Endothelial cell of umbilical vein (primary cell): ENCODE results near the gene PLP2. TPM values are rescaled to one million over a fixed set of nuclear protein-coding genes. Genes with fewer than 3 reads are reported as not detected.

Experiments used
- BruUV-seq: library from RNA; stranded (reverse); fragments of 400-500 nt; replicated peaks from 2 replicates; lab custom pipeline; 2021; lab: Mats Ljungman, UMichigan
- CTCF ChIA-PET: fragments of 300-600, 350-600 bp; sonication (Branson Sonifier 250); formaldehyde crosslinking; loops from one replicate; lab custom pipeline; 2021; ENCODE audit warnings: antibody characterized with exemption, inconsistent platforms; lab: Charles Lee
- POLR2A ChIA-PET: fragments of 300-600, 350-600 bp; sonication (Branson Sonifier 250); formaldehyde crosslinking; loops from one replicate; lab custom pipeline; 2021; ENCODE audit warnings: antibody characterized with exemption, inconsistent platforms; lab: Charles Lee
- DNase-seq: peaks from one replicate; pipeline ENCODE4 v3.0.0-alpha.2; 2011; ENCODE audit warnings: low read depth, low spot score
- FAIRE-seq: peaks from 2 replicates; lab custom pipeline; 2011; peaks lifted over from hg19 to GRCh38; lab: Jason Lieb, UNC
- H2AFZ ChIP-seq: 2 replicates; pipeline ENCODE4 v1.6.0; 2012; ENCODE audit warnings: low read depth, low read length, control low read depth, inconsistent platforms
- H3K27ac ChIP-seq: 2 replicates; pipeline ENCODE4 v1.5.1; 2011; ENCODE audit warnings: low read depth, mild to moderate bottlenecking, control low read depth, low read length, moderate library complexity; ENCODE audit not compliant: insufficient read depth
- H3K27me3 ChIP-seq, 2 experiments: 2 replicates each; pipeline versions ENCODE4 v1.6.0 to v1.6.1; 2011; ENCODE audit warnings: low read length in 2 of 2, mixed read lengths in 1 of 2; ENCODE audit not compliant: control insufficient read depth in 2 of 2, insufficient read depth in 2 of 2
- H3K36me3 ChIP-seq, 2 experiments: 2 replicates in 1 of 2; 3 replicates in 1 of 2; pipeline ENCODE4 v1.5.1; 2011; ENCODE audit warnings: low read length in 2 of 2, mild to moderate bottlenecking in 1 of 2, moderate library complexity in 1 of 2; ENCODE audit not compliant: control insufficient read depth in 2 of 2, insufficient read depth in 2 of 2; ENCODE audit errors: extremely low read depth in 1 of 2
- H3K4me1 ChIP-seq: 3 replicates; pipeline ENCODE4 v1.5.1; 2011; ENCODE audit warnings: mild to moderate bottlenecking, low read length; ENCODE audit not compliant: control insufficient read depth, insufficient read depth; ENCODE audit errors: extremely low read depth
- H3K4me2 ChIP-seq: 2 replicates; pipeline ENCODE4 v1.6.1; 2011; ENCODE audit warnings: low read length, control low read depth, mixed read lengths; ENCODE audit not compliant: insufficient read depth
- H3K4me3 ChIP-seq, 3 experiments: fragments of 200-600 bp in 1 of 3; sonication (generic), shearing (Covaris generic) in 1 of 3; replicated peaks in 1 of 3; 2 replicates each; pipeline ENCODE4 v1.5.1; 2011 to 2016; ENCODE audit warnings: control low read depth in 3 of 3, low read length in 3 of 3, mild to moderate bottlenecking in 2 of 3, inconsistent platforms in 1 of 3, low read depth in 1 of 3, moderate library complexity in 1 of 3; ENCODE audit not compliant: insufficient read depth in 1 of 3
- H3K79me2 ChIP-seq: 2 replicates; pipeline ENCODE4 v1.6.0; 2012; ENCODE audit warnings: low read length, inconsistent platforms; ENCODE audit not compliant: control insufficient read depth, insufficient read depth
- H3K9ac ChIP-seq: replicated peaks from 2 replicates; pipeline ENCODE3; 2011; ENCODE audit warnings: low read length, control low read depth; ENCODE audit not compliant: insufficient read depth; ENCODE audit errors: extremely low read depth
- H3K9me1 ChIP-seq: replicated peaks from 3 replicates; pipeline ENCODE4 v1.6.0; 2011; ENCODE audit warnings: mild to moderate bottlenecking, low read length; ENCODE audit not compliant: control insufficient read depth, insufficient read depth; ENCODE audit errors: extremely low read depth
- H3K9me3 ChIP-seq: replicated peaks from 2 replicates; pipeline ENCODE4 v1.5.1; 2012; ENCODE audit warnings: low read length, inconsistent platforms; ENCODE audit not compliant: control insufficient read depth, insufficient read depth
- H4K20me1 ChIP-seq: replicated peaks from 2 replicates; pipeline ENCODE3; 2011; ENCODE audit warnings: mild to moderate bottlenecking, low read length; ENCODE audit not compliant: control insufficient read depth, insufficient read depth; ENCODE audit errors: extremely low read depth
- CTCF ChIP-seq, 2 donors: IDR thresholded peaks; 1 replicate in 1 of 2; 2 replicates in 1 of 2; pipeline ENCODE4 v1.5.1; 2011; ENCODE audit warnings: low read length in 2 of 2, mild to moderate bottlenecking in 2 of 2, moderate library complexity in 2 of 2, control low read depth in 1 of 2, inconsistent platforms in 1 of 2, low read depth in 1 of 2; ENCODE audit not compliant: insufficient read depth in 1 of 2; ENCODE audit errors: extremely low read depth in 1 of 2
- EZH2 ChIP-seq: IDR thresholded peaks from 2 replicates; pipeline ENCODE4 v1.6.1; 2012; ENCODE audit warnings: borderline replicate concordance, low read depth, mild to moderate bottlenecking, moderate library complexity, low read length, inconsistent platforms; ENCODE audit not compliant: severe bottlenecking
- FOS ChIP-seq: IDR thresholded peaks from 2 replicates; pipeline ENCODE4 v1.6.1; 2011; ENCODE audit warnings: mild to moderate bottlenecking, low read length, moderate library complexity, borderline replicate concordance; ENCODE audit not compliant: insufficient read depth
- GATA2 ChIP-seq: IDR thresholded peaks from 2 replicates; pipeline ENCODE4 v1.7.0; 2011; ENCODE audit warnings: low read depth, mild to moderate bottlenecking, moderate library complexity, mixed read lengths, low read length; ENCODE audit not compliant: insufficient read length, insufficient read depth
- JUN ChIP-seq: IDR thresholded peaks from 2 replicates; pipeline ENCODE4 v1.6.1; 2011; ENCODE audit warnings: borderline replicate concordance, low read depth; ENCODE audit not compliant: insufficient read length, insufficient read depth
- MAX ChIP-seq: IDR thresholded peaks from 2 replicates; pipeline ENCODE4 v1.6.1; 2011; ENCODE audit not compliant: insufficient read depth, insufficient read length
- MYC ChIP-seq: IDR thresholded peaks from one replicate; pipeline ENCODE4 v1.6.1; 2011; ENCODE audit warnings: mild to moderate bottlenecking, low read depth, low read length
- POLR2A ChIP-seq: IDR thresholded peaks from 2 replicates; pipeline ENCODE4 v1.6.1; 2012; ENCODE audit warnings: low read depth, mild to moderate bottlenecking, control low read depth, low read length
- POLR2AphosphoS5 ChIP-seq: IDR thresholded peaks from 2 replicates; pipeline ENCODE4 v1.6.1; 2012; ENCODE audit warnings: low read depth, mild to moderate bottlenecking, control low read depth, low read length, moderate library complexity; ENCODE audit not compliant: insufficient read depth
- dilution Hi-C: fragments of 300-500 bp; cut with MboI; formaldehyde crosslinking; loops from one replicate; pipeline ENCODE4 v1.15.0; 2019; ENCODE audit warnings: low sequenced_read_pairs; ENCODE audit not compliant: extremely low pct_ligation_motif_present
- intact Hi-C: fragments of 100-400 bp; cut with micrococcal nuclease; formaldehyde crosslinking; loops from one replicate; pipeline ENCODE4 v1.10.0; 2022
- polyA plus RNA-seq, 4 experiments: library from polyadenylated mRNA; depleted of rRNA in 3 of 4; stranded (reverse) in 3 of 4; unstranded in 1 of 4; fragments of >200 nt; gene quantifications; 2 replicates each; pipeline versions ENCODE4 v1.2.1 to v1.2.3, GENCODE V29; 2011 to 2012; ENCODE audit warnings: missing spikeins in 1 of 4
- total RNA-seq: library from RNA; stranded (reverse); gene quantifications from 2 replicates; pipeline ENCODE4 v1.2.3, GENCODE V29; 2021

PLP2 gene
- total and polyA plus RNA-seq, 2 donors (not counting 3 experiments of a cell fraction or from before 2014, with no cell fraction given), result 153 to 277 TPM

GRCh38 chrX:49210406-49210805 lies 38.7 kb downstream of the PLP2 start:
- Histone ChIP-seq H4K20me1 (no peaks in the 10 kb centered on the region), H3K9me3 (no peaks in the 10 kb centered on the region), H3K9ac (no peak overlapping the region), H3K79me2 (no peaks in the 10 kb centered on the region), H3K36me3 (no peaks in the 10 kb centered on the region), H3K9me1 (no peaks in the 10 kb centered on the region), H3K4me2 (no peak overlapping the region), H3K27ac (no peak overlapping the region), H2AFZ (no peak overlapping the region), H3K4me3 (no peak overlapping the region), H3K4me1 (no peaks in the 10 kb centered on the region), H3K27me3 (no peaks in the 10 kb centered on the region)
- ChIA-PET CTCF (no interaction called here), POLR2A (no interaction called here)
- dilution Hi-C loops, result no loop called here
- TF ChIP-seq POLR2AphosphoS5 (no peak), JUN (no peak), EZH2 (no peak), GATA2 (no peak), POLR2A (no peak), FOS (no peak), MAX (no peak), CTCF (IDR thresholded peaks at IDR 0.05; ENCODE audit: extremely low read depth in 1 of 2, insufficient read depth in 1 of 2, low read depth in 1 of 2, low read length in 2 of 2) (no peak), MYC (no peak)
- FAIRE-seq, result no peak
- no TSS peak for BruUV-seq
- no peak for DNase-seq
- intact Hi-C loops, result no loop called here
